ENCODE results near the gene CREB3L2.
"Not testable (repeated sequence)": the region's sequence is repeated elsewhere in the genome, so short reads cannot be mapped to it uniquely, and the experiment has no call there.

CREB3L2 gene

GRCh38 chr7:137970253-137970975 lies 31.5 kb downstream of the CREB3L2 start:
- peak; percentile 92 for DNase-seq (ENCODE audit: low read depth, low spot score)
- TF ChIP-seq, protein P1, sequence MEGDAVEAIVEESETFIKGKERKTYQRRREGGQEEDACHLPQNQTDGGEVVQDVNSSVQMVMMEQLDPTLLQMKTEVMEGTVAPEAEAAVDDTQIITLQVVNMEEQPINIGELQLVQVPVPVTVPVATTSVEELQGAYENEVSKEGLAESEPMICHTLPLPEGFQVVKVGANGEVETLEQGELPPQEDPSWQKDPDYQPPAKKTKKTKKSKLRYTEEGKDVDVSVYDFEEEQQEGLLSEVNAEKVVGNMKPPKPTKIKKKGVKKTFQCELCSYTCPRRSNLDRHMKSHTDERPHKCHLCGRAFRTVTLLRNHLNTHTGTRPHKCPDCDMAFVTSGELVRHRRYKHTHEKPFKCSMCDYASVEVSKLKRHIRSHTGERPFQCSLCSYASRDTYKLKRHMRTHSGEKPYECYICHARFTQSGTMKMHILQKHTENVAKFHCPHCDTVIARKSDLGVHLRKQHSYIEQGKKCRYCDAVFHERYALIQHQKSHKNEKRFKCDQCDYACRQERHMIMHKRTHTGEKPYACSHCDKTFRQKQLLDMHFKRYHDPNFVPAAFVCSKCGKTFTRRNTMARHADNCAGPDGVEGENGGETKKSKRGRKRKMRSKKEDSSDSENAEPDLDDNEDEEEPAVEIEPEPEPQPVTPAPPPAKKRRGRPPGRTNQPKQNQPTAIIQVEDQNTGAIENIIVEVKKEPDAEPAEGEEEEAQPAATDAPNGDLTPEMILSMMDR (IDR thresholded peaks at IDR 0.05; ENCODE audit: low read depth, low read length): no peak
- in situ Hi-C loops (cut with HindIII; ENCODE audit: low sequenced_read_pairs): no loop called here
- no peak overlapping the region for H3K4me3 ChIP-seq (ENCODE audit: low read depth, low read length)

- no peak for DNase-seq (ENCODE audit: low read depth, low spot score)
- TF ChIP-seq, protein P1 (IDR thresholded peaks at IDR 0.05; ENCODE audit: low read depth, low read length): no peak
- in situ Hi-C loops (cut with HindIII; ENCODE audit: low sequenced_read_pairs): no loop called here
- H3K4me3 ChIP-seq (ENCODE audit: low read depth, low read length): no peak overlapping the region
Observed at GRCh38 chr7:137969828-137970227, 32.1 kb downstream of the CREB3L2 start.

DNA sequence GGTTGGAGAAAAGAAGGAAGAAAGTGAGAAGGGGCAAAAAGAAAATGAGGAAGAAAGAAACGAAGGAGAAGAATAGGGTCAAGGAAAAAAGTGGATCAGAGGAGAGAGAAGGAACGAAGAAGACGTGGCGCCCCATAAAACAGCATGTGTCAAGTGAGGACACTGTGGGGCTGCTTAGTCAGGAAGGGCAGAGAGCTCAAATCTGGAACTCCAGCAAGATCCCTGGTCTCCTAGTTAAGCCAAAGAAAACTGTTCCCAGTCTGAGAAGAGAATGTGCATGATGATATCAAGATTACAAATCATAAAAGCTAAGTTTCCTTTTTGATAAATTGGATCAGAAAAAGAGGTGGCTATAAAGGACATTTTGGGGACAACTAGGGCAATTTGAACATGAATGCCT lies 33.0 kb downstream of the CREB3L2 start:
- DNase-seq (ENCODE audit: low read depth, low spot score): no peak
- H3K4me3 ChIP-seq (ENCODE audit: low read depth, low read length): no peak overlapping the region
- in situ Hi-C loops (cut with HindIII; ENCODE audit: low sequenced_read_pairs): no loop called here
- TF ChIP-seq, protein P1 (IDR thresholded peaks at IDR 0.05; ENCODE audit: low read depth, low read length): no peak

GRCh38 chr7:137968339-137968738 lies 33.5 kb downstream of the CREB3L2 start:
- H3K4me3 ChIP-seq (ENCODE audit: low read depth, low read length); DNase-seq (ENCODE audit: low read depth, low spot score); in situ Hi-C loops (cut with HindIII; ENCODE audit: low sequenced_read_pairs): not testable (repeated sequence)

DNA sequence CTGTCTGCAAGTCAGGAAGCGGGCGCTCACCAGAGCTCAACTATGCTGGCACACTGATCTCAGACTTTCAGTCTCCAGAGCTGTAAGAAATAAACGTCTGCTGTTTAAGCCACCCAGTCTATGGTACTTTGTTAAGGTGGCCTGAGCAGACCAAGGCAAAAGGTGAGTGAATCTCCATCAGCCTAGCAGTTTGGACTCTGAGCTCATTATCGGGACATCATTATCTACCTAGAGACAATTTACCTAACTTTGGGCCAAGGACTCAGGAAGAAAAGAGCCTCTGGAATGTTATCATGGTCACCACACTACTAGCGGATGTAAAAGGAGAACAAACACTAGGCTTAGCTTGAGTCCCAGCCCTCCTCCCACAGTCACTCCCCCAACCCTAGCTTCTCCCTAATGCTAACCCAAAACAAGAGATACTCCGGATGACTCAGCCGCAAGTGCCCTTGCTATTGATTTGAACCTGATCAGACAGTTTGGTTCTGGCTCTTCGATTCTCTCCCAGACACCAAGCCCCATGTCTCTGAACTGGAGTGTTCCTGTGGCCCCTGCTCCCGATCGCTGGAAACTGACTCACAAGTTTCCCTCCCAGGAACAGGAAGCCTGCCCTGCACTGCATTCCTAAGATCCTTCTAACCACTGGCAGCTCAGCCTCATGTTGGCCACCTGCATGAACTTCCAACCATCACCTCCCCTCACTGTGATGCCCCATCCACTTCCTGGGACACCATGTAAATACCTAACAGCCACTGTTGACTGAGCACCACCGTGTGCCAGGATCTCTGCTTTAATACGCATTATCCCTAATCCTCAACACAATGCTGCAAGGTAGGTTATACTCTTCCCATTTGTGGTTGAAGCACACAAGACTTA lies 34.5 kb downstream of the CREB3L2 start:
- DNase-seq (ENCODE audit: low read depth, low spot score): peak; percentile 71
- in situ Hi-C loops (cut with HindIII; ENCODE audit: low sequenced_read_pairs): no loop called here
- TF ChIP-seq, protein P1 (IDR thresholded peaks at IDR 0.05; ENCODE audit: low read depth, low read length): no peak
- no peak overlapping the region for H3K4me3 ChIP-seq (ENCODE audit: low read depth, low read length)

DNA sequence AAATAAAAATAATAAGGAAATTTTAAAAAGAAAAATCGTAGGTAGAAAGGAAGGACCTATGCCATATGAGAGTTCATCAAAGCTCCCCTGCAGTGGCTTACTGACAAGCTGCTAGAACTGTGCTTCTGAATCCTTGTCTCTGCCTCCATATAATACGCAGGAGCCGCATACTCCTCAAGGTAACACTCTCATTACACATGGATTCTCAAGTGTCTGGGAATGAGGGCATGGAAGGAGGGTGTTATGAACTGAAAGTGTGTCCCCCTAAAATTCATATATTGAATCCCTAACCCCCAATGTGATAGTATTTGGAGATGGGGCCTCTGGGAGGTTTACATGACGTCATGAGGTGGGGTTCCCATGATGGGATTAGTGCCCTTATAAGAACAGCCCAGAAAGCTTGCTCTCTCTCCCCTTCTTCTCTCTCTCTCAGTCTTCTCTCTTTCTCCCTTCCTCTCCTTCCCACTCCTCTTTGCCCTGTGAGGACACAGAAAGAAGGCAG lies 35.2 kb downstream of the CREB3L2 start:
- no peak overlapping the region for H3K4me3 ChIP-seq (ENCODE audit: low read depth, low read length)
- no peak for DNase-seq (ENCODE audit: low read depth, low spot score)
- in situ Hi-C loops (cut with HindIII; ENCODE audit: low sequenced_read_pairs): no loop called here
- TF ChIP-seq, protein P1 (IDR thresholded peaks at IDR 0.05; ENCODE audit: low read depth, low read length): no peak
